Loucy (cell line): ENCODE results near the gene ZNF407.

ENCODE experiments used
- CTCF ChIP-seq: fragments of 200-600 bp; sonication (generic); conservative IDR thresholded peaks from 2 replicates; pipeline ENCODE4 v1.5.1; 2014; ENCODE audit warnings: mild to moderate bottlenecking, antibody characterized with exemption, low read length
- EZH2phosphoT487 ChIP-seq: fragments of 200-600 bp; IDR thresholded peaks from 2 replicates; pipeline ENCODE4 v1.6.1; 2018; ENCODE audit warnings: antibody characterized with exemption, mild to moderate bottlenecking, moderate library complexity, borderline replicate concordance

GRCh38 chr18:74874351-74874750, 276.7 kb downstream of the ZNF407 start:
- TF ChIP-seq CTCF (no peak), EZH2phosphoT487 (no peak)
